GM20000 (cell line): ENCODE results near the gene B4GAT1.

ENCODE experiments used
- DNase-seq: peaks from one replicate; pipeline ENCODE4 v3.0.0; 2012; ENCODE audit warnings: low spot score
- CTCF ChIP-seq: IDR thresholded peaks from 2 replicates; pipeline ENCODE4 v1.5.1; 2012; ENCODE audit warnings: mild to moderate bottlenecking, control low read depth; ENCODE audit errors: extremely low read depth, missing control alignments

B4GAT1 gene

DNA sequence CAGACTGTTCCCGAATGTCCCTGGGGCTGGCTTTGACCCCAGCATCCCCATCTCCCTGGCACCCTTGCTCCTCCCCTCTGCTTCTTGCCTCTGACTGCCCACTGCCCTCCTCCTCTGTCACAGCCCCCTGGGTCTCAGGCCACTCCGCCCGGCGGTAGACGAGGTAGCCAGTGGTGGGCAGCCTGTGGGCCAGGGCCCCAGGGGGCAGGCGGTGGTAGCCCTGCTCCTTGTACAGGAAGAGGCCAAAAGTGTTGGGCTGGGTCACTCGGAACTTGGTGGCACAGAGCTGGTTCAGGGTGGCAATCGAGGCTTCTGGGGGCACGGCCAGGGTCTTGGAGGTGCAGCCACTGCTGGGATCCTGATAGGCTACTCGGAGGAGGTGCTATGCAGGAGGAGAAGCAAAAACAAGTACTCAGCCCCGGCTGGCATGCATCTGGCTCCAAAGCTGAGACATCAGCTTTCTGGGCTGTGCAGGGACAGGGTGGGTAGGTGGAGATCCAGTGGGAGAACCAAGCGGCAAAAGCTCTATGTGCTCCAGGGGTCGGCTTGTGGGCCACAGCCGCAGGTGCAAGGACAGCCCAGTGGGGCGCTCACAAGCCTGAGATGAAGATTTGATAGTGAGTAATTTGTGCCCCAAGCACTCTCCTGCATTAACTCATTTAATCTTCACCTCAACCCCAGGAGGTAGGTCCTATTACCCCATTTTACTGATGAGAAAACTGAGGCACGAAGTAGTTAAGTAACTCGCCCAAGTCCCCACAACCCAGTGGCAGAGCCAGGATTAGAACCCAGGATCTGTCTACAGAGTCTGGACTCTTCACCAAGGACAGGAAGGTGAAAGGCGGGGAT is 14.8 kb downstream of the B4GAT1 start:
- no peak for TF ChIP-seq CTCF
- no peak for DNase-seq

DNA sequence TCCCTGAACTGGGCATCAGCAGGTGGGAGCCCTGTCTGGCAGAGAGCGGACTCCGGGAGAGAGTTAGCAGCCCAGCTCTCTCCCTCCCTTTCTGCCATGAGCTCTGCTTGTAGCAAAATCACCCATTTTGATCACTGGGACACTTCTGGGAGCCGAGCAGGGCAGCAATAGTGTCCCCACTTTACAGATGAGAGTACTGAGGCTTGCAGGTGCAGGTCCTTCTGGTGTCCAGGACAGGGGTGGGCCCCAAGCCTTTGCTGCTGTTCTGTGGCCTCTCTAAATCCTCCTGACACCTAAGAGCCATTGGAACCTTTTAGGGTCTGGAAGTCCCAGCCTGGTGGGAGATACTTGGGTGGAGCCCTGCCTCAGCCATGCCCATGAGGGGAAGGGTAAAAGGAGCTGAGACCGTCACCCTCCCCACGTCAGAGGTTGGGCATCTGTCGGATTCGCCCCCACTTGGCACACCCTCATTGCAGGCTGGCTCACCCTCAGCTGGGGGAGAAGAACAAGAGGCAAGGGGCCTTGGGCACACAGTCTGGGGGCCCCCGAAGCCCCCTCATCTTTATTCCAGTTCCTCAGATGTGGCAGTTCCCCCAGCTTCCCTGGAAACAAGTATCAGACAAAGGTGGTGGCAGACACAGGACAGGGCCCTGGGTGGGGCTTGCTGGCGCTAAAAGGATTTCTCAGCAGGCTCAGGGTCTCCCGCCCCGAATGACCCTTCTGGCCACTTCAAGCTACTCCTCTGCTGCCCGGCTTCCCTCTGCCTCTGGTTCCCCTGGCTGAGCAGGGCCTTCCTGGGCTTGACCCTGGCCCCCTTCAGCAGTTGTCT is 15.7 kb downstream of the B4GAT1 start:
- DNase-seq: no peak
- no peak for TF ChIP-seq CTCF

DNA sequence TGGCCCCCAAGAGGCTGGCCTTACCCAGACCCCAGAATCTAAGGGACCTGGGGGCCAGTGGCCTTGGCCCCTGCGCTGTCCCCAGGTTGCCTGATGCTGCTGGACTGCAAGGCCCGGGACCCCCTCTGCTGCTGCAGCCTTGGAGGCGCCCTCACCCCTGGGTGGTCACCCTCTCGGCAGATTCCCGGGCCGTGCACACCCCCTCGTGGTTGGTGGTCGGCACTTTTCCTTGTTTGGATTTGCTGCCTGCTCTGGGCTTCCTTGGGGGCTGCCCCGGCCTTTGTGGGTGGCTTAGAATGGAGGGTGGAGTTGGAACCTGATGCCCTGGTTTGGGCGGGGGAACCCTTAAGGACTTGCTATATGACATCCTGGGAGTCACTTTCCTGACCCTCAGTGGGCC is 16.5 kb downstream of the B4GAT1 start:
- TF ChIP-seq CTCF: no peak
- no peak for DNase-seq

DNA sequence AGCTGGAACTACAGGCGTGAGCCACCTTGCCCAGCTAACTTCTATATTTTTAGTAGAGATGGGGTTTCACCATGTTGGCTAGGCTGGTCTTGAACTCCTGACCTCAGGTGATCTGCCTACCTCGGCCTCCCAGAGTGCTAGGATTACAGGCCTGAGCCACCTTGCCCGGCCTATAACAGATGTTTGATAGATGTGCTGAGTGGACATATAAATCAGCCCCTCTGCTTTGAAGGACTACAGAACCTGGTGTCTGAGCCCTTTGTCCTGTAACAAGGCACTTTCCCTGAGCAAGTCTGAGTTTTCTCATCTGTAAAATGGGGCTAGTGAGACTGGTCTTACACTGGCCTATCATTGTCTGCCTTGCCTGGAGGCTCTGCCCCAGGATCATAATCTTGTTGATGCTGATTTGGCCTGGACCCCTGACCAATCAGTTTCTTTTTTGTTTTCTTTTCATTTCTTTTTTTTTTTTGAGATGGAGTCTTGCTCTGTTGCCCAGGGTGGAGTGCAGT is 18.2 kb downstream of the B4GAT1 start:
- TF ChIP-seq CTCF: no peak
- DNase-seq: no peak

- peak; percentile 82 for TF ChIP-seq CTCF
- DNase-seq: peak; percentile 89
Measured at GRCh38 chr11:66328302-66329144, 18.9 kb downstream of the B4GAT1 start.

- DNase-seq: no peak
- no peak for TF ChIP-seq CTCF
Measured at GRCh38 chr11:66328031-66328301, 19.5 kb downstream of the B4GAT1 start.
